Trophoblast cell (in vitro differentiated cells and primary cell): ENCODE results near the gene PHACTR1.

Experiments used
- DNase-seq, 2 donors: peaks; one replicate each; pipeline ENCODE4 v3.0.0-alpha.2; 2016
- H2AFZ ChIP-seq: 2 replicates; pipeline ENCODE4 v1.6.1; 2013; ENCODE audit warnings: low read length, moderate library complexity, mild to moderate bottlenecking; ENCODE audit not compliant: insufficient read depth, poor library complexity
- H2AK5ac ChIP-seq: 2 replicates; pipeline ENCODE4 v1.6.1; 2013; ENCODE audit warnings: mild to moderate bottlenecking, low read length
- H2BK120ac ChIP-seq: 2 replicates; pipeline ENCODE4 v1.6.1; 2013; ENCODE audit warnings: low read length, mild to moderate bottlenecking, moderate library complexity; ENCODE audit not compliant: insufficient read depth, poor library complexity
- H2BK12ac ChIP-seq: 2 replicates; pipeline ENCODE4 v1.6.1; 2013; ENCODE audit warnings: mild to moderate bottlenecking, low read length, moderate library complexity
- H2BK5ac ChIP-seq: 2 replicates; pipeline ENCODE4 v1.6.1; 2013; ENCODE audit warnings: low read length, low read depth, moderate library complexity, mild to moderate bottlenecking; ENCODE audit not compliant: poor library complexity
- H3K14ac ChIP-seq: 2 replicates; pipeline ENCODE4 v1.6.1; 2013; ENCODE audit warnings: mild to moderate bottlenecking, low read length
- H3K18ac ChIP-seq: 2 replicates; pipeline ENCODE4 v1.6.1; 2013; ENCODE audit warnings: mild to moderate bottlenecking, low read length
- H3K23ac ChIP-seq: 2 replicates; pipeline ENCODE4 v1.6.1; 2013; ENCODE audit warnings: low read length
- H3K27ac ChIP-seq: 2 replicates; pipeline ENCODE4 v1.5.1; 2013; ENCODE audit warnings: low read depth, mild to moderate bottlenecking, inconsistent platforms, low read length, moderate library complexity
- H3K27me3 ChIP-seq: 2 replicates; pipeline ENCODE4 v1.6.1; 2013; ENCODE audit warnings: inconsistent platforms, mild to moderate bottlenecking, low read length, moderate library complexity; ENCODE audit not compliant: insufficient read depth
- H3K36me3 ChIP-seq, 2 experiments: 1 replicate in 1 of 2; 2 replicates in 1 of 2; pipeline ENCODE4 v1.6.1; 2013; ENCODE audit warnings: low read length in 2 of 2, mild to moderate bottlenecking in 2 of 2, moderate library complexity in 1 of 2; ENCODE audit not compliant: insufficient read depth in 2 of 2, control insufficient read depth in 1 of 2
- H3K4ac ChIP-seq: 2 replicates; pipeline ENCODE4 v1.6.1; 2013; ENCODE audit warnings: low read depth, mild to moderate bottlenecking, low read length, moderate library complexity
- H3K4me1 ChIP-seq, 2 experiments: 1 replicate in 1 of 2; 2 replicates in 1 of 2; pipeline ENCODE4 v1.6.1; 2013; ENCODE audit warnings: low read length in 2 of 2, mild to moderate bottlenecking in 2 of 2, moderate library complexity in 1 of 2; ENCODE audit not compliant: insufficient read depth in 2 of 2, control insufficient read depth in 1 of 2
- H3K4me2 ChIP-seq: 2 replicates; pipeline ENCODE4 v1.6.1; 2013; ENCODE audit warnings: inconsistent platforms, mild to moderate bottlenecking, low read length, moderate library complexity
- H3K4me3 ChIP-seq: 2 replicates; pipeline ENCODE4 v1.5.1; 2013; ENCODE audit warnings: mild to moderate bottlenecking, low read depth, low read length, inconsistent platforms
- H3K79me1 ChIP-seq: one replicate; pipeline ENCODE4 v1.6.1; 2013; ENCODE audit warnings: low read length
- H3K79me2 ChIP-seq: 2 replicates; pipeline ENCODE4 v1.6.1; 2013; ENCODE audit warnings: low read length, mild to moderate bottlenecking; ENCODE audit not compliant: control insufficient read depth, insufficient read depth, poor library complexity
- H3K9ac ChIP-seq: 2 replicates; pipeline ENCODE4 v1.6.1; 2013; ENCODE audit warnings: mild to moderate bottlenecking, low read length
- H3K9me3 ChIP-seq: 2 replicates; pipeline ENCODE4 v1.6.1; 2013; ENCODE audit warnings: low read depth, mild to moderate bottlenecking, control low read depth, inconsistent platforms, low read length; ENCODE audit not compliant: insufficient read depth
- H4K12ac ChIP-seq: 2 replicates; pipeline ENCODE4 v1.6.1; 2013; ENCODE audit warnings: low read depth, mild to moderate bottlenecking, low read length, moderate library complexity
- H4K8ac ChIP-seq: 2 replicates; pipeline ENCODE4 v1.6.1; 2013; ENCODE audit warnings: low read depth, mild to moderate bottlenecking, low read length, moderate library complexity
- H4K91ac ChIP-seq: one replicate; pipeline ENCODE4 v1.6.1; 2013; ENCODE audit warnings: low read depth, mild to moderate bottlenecking, low read length, moderate library complexity
- WGBS: extraction: QIAGEN DNeasy Blood & Tissue Kit; methylation state at CpG from one replicate; pipeline ENCODE4 v1.1.7; 2013; ENCODE audit warnings: missing lambda C conversion rate; ENCODE audit not compliant: insufficient read length, insufficient coverage; ENCODE audit errors: extremely low coverage; 5-methylcytosine and 5-hydroxymethylcytosine counted together

The PHACTR1 gene

GRCh38 chr6:13305288-13305687, 588.7 kb downstream of the PHACTR1 start:
- H3K4me2 ChIP-seq, result no peak overlapping the region
- no peaks in the 10 kb centered on the region for H3K9me3 ChIP-seq
- H2BK5ac ChIP-seq, result no peak overlapping the region
- no peak overlapping the region for H3K23ac ChIP-seq
- no peak overlapping the region for H2AFZ ChIP-seq
- H3K9ac ChIP-seq, result no peak overlapping the region
- H3K36me3 ChIP-seq, result peaks cover 20 to 44% of the 10 kb centered on the region in 2 experiments
- no peak overlapping the region for H3K4me3 ChIP-seq
- H4K12ac ChIP-seq, result no peak overlapping the region
- H3K27me3 ChIP-seq, result no peaks in the 10 kb centered on the region
- peaks cover 0 to 7% of the 10 kb centered on the region in 2 experiments for H3K4me1 ChIP-seq
- no peak overlapping the region for H2BK12ac ChIP-seq
- no peak overlapping the region for H4K91ac ChIP-seq
- H3K14ac ChIP-seq, result no peak overlapping the region
- H3K79me2 ChIP-seq, result no peaks in the 10 kb centered on the region
- no CpG with 5 or more reads among the region's 4 CpGs for WGBS
- no peak overlapping the region for H3K4ac ChIP-seq
- H3K79me1 ChIP-seq, result no peaks in the 10 kb centered on the region
- H3K27ac ChIP-seq, result no peak overlapping the region
- no peak overlapping the region for H4K8ac ChIP-seq
- H3K18ac ChIP-seq, result no peak overlapping the region
- no peak for DNase-seq
- no peak overlapping the region for H2AK5ac ChIP-seq
- H2BK120ac ChIP-seq, result no peak overlapping the region

GRCh38 chr6:13305791-13306190, 589.2 kb downstream of the PHACTR1 start:
- Histone ChIP-seq H2AFZ (no peak overlapping the region), H3K9ac (no peak overlapping the region), H2BK12ac (no peak overlapping the region), H4K12ac (no peak overlapping the region), H3K23ac (no peak overlapping the region), H4K91ac (no peak overlapping the region), H3K18ac (no peak overlapping the region), H3K27ac (no peak overlapping the region), H3K9me3 (no peaks in the 10 kb centered on the region), H4K8ac (no peak overlapping the region), H3K4me2 (no peak overlapping the region), H3K4me3 (no peak overlapping the region), H3K27me3 (no peaks in the 10 kb centered on the region), H2BK120ac (no peak overlapping the region), H2BK5ac (no peak overlapping the region), H3K4me1 (peaks cover 0 to 7% of the 10 kb centered on the region in 2 experiments), H3K36me3 (peaks cover 17 to 42% of the 10 kb centered on the region in 2 experiments), H3K79me1 (no peaks in the 10 kb centered on the region), H2AK5ac (no peak overlapping the region), H3K4ac (no peak overlapping the region), H3K79me2 (no peaks in the 10 kb centered on the region), H3K14ac (no peak overlapping the region)
- WGBS, result no CpG with 5 or more reads among the region's 1 CpG
- DNase-seq, result no peak

GRCh38 chr6:13307508-13307995, 591.0 kb downstream of the PHACTR1 start:
- Histone ChIP-seq H3K9me3 (no peaks in the 10 kb centered on the region), H3K27me3 (no peaks in the 10 kb centered on the region), H4K8ac (no peak overlapping the region), H3K36me3 (peaks cover 10 to 29% of the 10 kb centered on the region in 2 experiments), H3K4me1 (peaks cover 0 to 5% of the 10 kb centered on the region in 2 experiments), H2AK5ac (no peak overlapping the region), H3K18ac (no peak overlapping the region), H4K91ac (no peak overlapping the region), H3K4me2 (no peak overlapping the region), H4K12ac (no peak overlapping the region), H2AFZ (no peak overlapping the region), H3K79me2 (no peaks in the 10 kb centered on the region), H3K14ac (no peak overlapping the region), H3K23ac (no peak overlapping the region), H3K79me1 (no peaks in the 10 kb centered on the region), H3K27ac (no peak overlapping the region), H3K9ac (no peak overlapping the region), H2BK5ac (no peak overlapping the region), H3K4me3 (no peak overlapping the region), H3K4ac (no peak overlapping the region), H2BK12ac (no peak overlapping the region), H2BK120ac (no peak overlapping the region)
- no CpG with 5 or more reads among the region's 7 CpGs for WGBS
- DNase-seq, result peak in 1 of 2 donors; percentile 33

- H2BK12ac ChIP-seq, result no peak overlapping the region
- peaks cover 8 to 22% of the 10 kb centered on the region in 2 experiments for H3K36me3 ChIP-seq
- H4K91ac ChIP-seq, result no peak overlapping the region
- no peak for DNase-seq
- H3K4me3 ChIP-seq, result no peak overlapping the region
- no peaks in the 10 kb centered on the region for H3K79me1 ChIP-seq
- H2BK120ac ChIP-seq, result no peak overlapping the region
- H2BK5ac ChIP-seq, result no peak overlapping the region
- no peak overlapping the region for H3K14ac ChIP-seq
- H3K4me1 ChIP-seq, result no peaks in the 10 kb centered on the region
- H3K27ac ChIP-seq, result no peak overlapping the region
- H2AK5ac ChIP-seq, result no peak overlapping the region
- H2AFZ ChIP-seq, result no peak overlapping the region
- H3K23ac ChIP-seq, result no peak overlapping the region
- H3K4ac ChIP-seq, result no peak overlapping the region
- H3K9ac ChIP-seq, result no peak overlapping the region
- H3K27me3 ChIP-seq, result no peaks in the 10 kb centered on the region
- no CpG with 5 or more reads among the region's 1 CpG for WGBS
- H4K12ac ChIP-seq, result no peak overlapping the region
- H3K4me2 ChIP-seq, result no peak overlapping the region
- H4K8ac ChIP-seq, result no peak overlapping the region
- no peaks in the 10 kb centered on the region for H3K9me3 ChIP-seq
- H3K18ac ChIP-seq, result no peak overlapping the region
- H3K79me2 ChIP-seq, result no peaks in the 10 kb centered on the region
Observed at GRCh38 chr6:13308332-13308731, 591.8 kb downstream of the PHACTR1 start.
